ENCODE results near the gene MMP12. TPM values are rescaled to one million over a fixed set of nuclear protein-coding genes. Genes with fewer than 3 reads are reported as not detected.
A peak's percentile ranks its signal among the peaks of the same experiment; 100 is the strongest.

MMP12 gene
- total RNA-seq, 1 experiment from 2014 or later, result not detected

DNA sequence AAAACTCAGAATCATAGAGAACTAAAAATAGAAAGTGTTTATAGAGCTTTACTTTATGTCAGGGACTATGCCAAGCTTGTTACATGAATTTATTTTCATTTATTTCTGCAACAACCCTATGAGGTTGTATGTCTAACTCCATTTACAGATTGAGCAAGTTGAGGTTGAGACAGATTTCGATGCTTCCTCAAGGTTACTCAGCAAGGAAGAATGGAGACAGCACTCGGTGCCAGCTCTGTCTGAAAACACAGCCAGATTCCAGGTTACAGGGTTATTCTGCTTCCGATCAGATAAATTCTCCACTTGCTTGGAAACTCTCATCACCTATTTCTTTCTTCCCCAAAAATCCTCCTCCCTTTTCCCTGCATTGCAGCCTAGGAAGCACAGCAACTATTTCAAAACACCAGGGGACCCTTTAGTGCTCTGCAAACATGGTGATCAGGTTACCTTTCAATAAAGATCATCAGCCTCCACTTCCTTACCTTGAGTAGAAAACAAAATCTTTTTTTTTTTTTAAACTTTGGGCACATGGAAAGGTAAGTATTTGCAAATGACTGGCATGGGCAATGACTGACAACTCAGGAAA, 38.4 kb downstream of the MMP12 start:
- Mint-ChIP-seq H3K36me3 (ENCODE audit: insufficient read depth in 1 of 3, low read depth in 3 of 3) (no peaks in the 10 kb centered on the region), H3K27me3 (ENCODE audit: low read depth) (peaks cover 3% of the 10 kb centered on the region; the same call in 1 of the 2 replicates), H3K27ac (peak overlapping the region in 2 of 3 experiments; percentile 71 to 84; a peak in 2 of 7 replicates), H3K9me3 (no peaks in the 10 kb centered on the region), H3K4me3 (no peak overlapping the region), H3K4me1 (peaks cover 15 to 19% of the 10 kb centered on the region in 2 experiments)
- no peak overlapping the region for H2BK120ac ChIP-seq (ENCODE audit: low read depth, low read length, poor library complexity, severe bottlenecking)
- no CpG with 5 or more reads among the region's 3 CpGs for WGBS (ENCODE audit: extremely low coverage, insufficient read length, low lambda C conversion rate)
- no peak overlapping the region for H3K14ac ChIP-seq (ENCODE audit: insufficient read depth, low read length)
- no peaks in the 10 kb centered on the region for H3K79me2 ChIP-seq (ENCODE audit: insufficient read depth, low read length)
- no peak overlapping the region for H4K91ac ChIP-seq (ENCODE audit: insufficient read length, low read depth, low read length)
- no peak overlapping the region for H3K4ac ChIP-seq (ENCODE audit: low read depth, low read length)
- no peak overlapping the region for H3K18ac ChIP-seq (ENCODE audit: insufficient read length, low read depth, low read length)
- H3K23ac ChIP-seq (ENCODE audit: insufficient read length, low read depth, low read length), result no peak overlapping the region
- no peaks in the 10 kb centered on the region for H4K20me1 ChIP-seq (ENCODE audit: control insufficient read depth, insufficient read depth, insufficient read length)
- TF ChIP-seq, protein P1, sequence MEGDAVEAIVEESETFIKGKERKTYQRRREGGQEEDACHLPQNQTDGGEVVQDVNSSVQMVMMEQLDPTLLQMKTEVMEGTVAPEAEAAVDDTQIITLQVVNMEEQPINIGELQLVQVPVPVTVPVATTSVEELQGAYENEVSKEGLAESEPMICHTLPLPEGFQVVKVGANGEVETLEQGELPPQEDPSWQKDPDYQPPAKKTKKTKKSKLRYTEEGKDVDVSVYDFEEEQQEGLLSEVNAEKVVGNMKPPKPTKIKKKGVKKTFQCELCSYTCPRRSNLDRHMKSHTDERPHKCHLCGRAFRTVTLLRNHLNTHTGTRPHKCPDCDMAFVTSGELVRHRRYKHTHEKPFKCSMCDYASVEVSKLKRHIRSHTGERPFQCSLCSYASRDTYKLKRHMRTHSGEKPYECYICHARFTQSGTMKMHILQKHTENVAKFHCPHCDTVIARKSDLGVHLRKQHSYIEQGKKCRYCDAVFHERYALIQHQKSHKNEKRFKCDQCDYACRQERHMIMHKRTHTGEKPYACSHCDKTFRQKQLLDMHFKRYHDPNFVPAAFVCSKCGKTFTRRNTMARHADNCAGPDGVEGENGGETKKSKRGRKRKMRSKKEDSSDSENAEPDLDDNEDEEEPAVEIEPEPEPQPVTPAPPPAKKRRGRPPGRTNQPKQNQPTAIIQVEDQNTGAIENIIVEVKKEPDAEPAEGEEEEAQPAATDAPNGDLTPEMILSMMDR (conservative IDR thresholded peaks at IDR 0.05), result no peak
- H3K23me2 ChIP-seq (ENCODE audit: insufficient read length, low read depth, low read length, poor library complexity, severe bottlenecking), result no peaks in the 10 kb centered on the region
- H2BK15ac ChIP-seq (ENCODE audit: low read depth, low read length), result no peak overlapping the region
- H3K9ac ChIP-seq (ENCODE audit: extremely low read depth, insufficient read length, low read length), result no peak overlapping the region
- no peak overlapping the region for H4K5ac ChIP-seq (ENCODE audit: insufficient read length, low read depth, low read length)
- H3K27me3 ChIP-seq (ENCODE audit: insufficient read depth, low read length), result no peaks in the 10 kb centered on the region
- H4K8ac ChIP-seq (replicated peaks; ENCODE audit: insufficient read length, low read depth, low read length), result no peak overlapping the region
- H3K79me1 ChIP-seq (ENCODE audit: insufficient read depth, low read depth, low read length, poor library complexity, severe bottlenecking), result no peaks in the 10 kb centered on the region
- DNase-seq, result no peak
- H2AFZ ChIP-seq (ENCODE audit: low read length), result no peak overlapping the region
- H3K4me2 ChIP-seq (ENCODE audit: insufficient read depth, insufficient read length, low read length), result no peak overlapping the region
- no peak overlapping the region for H2AK5ac ChIP-seq (ENCODE audit: insufficient read length, low read length)
- H2BK5ac ChIP-seq (ENCODE audit: insufficient read length, low read length), result no peak overlapping the region
- no peak overlapping the region for H3K56ac ChIP-seq (ENCODE audit: insufficient read length, low read depth, low read length)
- H3T11ph ChIP-seq (ENCODE audit: low read length), result no peak overlapping the region
- no peaks in the 10 kb centered on the region for H3K9me3 ChIP-seq (ENCODE audit: control insufficient read depth, low read depth, low read length)
- H2BK12ac ChIP-seq (ENCODE audit: insufficient read length, low read depth, low read length), result no peak overlapping the region
- H2BK20ac ChIP-seq (ENCODE audit: low read depth, low read length, poor library complexity, severe bottlenecking), result no peak overlapping the region
- peaks cover 3% of the 10 kb centered on the region; the same call in 1 of the 2 replicates for H3K4me1 ChIP-seq (ENCODE audit: insufficient read depth, low read length)
- H3K27ac ChIP-seq (ENCODE audit: insufficient read length, low read depth, low read length), result no peak overlapping the region
